Breast epithelium (tissue), 3 donors: ENCODE results near the gene LRRC59.

Source experiments
- CTCF ChIP-seq, 3 donors: fragments of 450-650 bp; IDR thresholded peaks; one replicate each; pipeline ENCODE4 v1.5.1; 2016 to 2017; ENCODE audit warnings: antibody characterized with exemption in 3 of 3, mild to moderate bottlenecking in 3 of 3, moderate library complexity in 3 of 3
- POLR2A ChIP-seq: fragments of 450-650 bp; IDR thresholded peaks from one replicate; pipeline ENCODE4 v1.6.1; 2016; ENCODE audit warnings: antibody characterized with exemption, mild to moderate bottlenecking, moderate library complexity

GRCh38 chr17:50332196-50332595 lies 65.1 kb downstream of the LRRC59 start:
- TF ChIP-seq CTCF (IDR thresholded peaks at IDR 0.05) = no peak
- TF ChIP-seq POLR2A = no peak
